Colonic mucosa (tissue), 4 donors: ENCODE results near the gene CCSER1. TPM values are rescaled to one million over a fixed set of nuclear protein-coding genes. Genes with fewer than 3 reads are reported as not detected.

Experiments used
- DNase-seq: peaks from one replicate; pipeline ENCODE4 v3.0.0-alpha.2; 2020
- H3K27ac ChIP-seq: fragments of 200-600 bp; one replicate; pipeline ENCODE4 v1.8.0; 2021
- H3K27me3 ChIP-seq: fragments of 200-600 bp; one replicate; pipeline ENCODE4 v1.8.0; 2021
- H3K36me3 ChIP-seq: fragments of 200-600 bp; one replicate; pipeline ENCODE4 v1.8.0; 2021
- H3K4me1 ChIP-seq: fragments of 200-600 bp; one replicate; pipeline ENCODE4 v1.8.0; 2021; ENCODE audit warnings: mild to moderate bottlenecking
- H3K4me3 ChIP-seq: fragments of 200-600 bp; one replicate; pipeline ENCODE4 v1.8.0; 2021
- H3K9ac ChIP-seq, 2 donors: one replicate each; pipeline ENCODE4 v1.7.0; 2013; ENCODE audit warnings: control low read depth in 2 of 2, low read depth in 2 of 2, low read length in 2 of 2
- H3K9me3 ChIP-seq: fragments of 200-600 bp; one replicate; pipeline ENCODE4 v1.8.0; 2021
- intact Hi-C: fragments of 100-400 bp; cut with DNase I; formaldehyde crosslinking; loops from one replicate; pipeline ENCODE4 v1.14.1; 2022
- total RNA-seq, 2 donors: library from RNA; stranded (reverse); fragmentation: NEBNext Ultra II Directional in 1 of 2; extraction: Animal tissue kit (Norgen Biotek cat#: 25700) in 1 of 2; gene quantifications; one replicate each; pipeline ENCODE4 v1.2.1, GENCODE V29; 2021
- TF ChIP-seq, protein P1 (sequence below): fragments of 200-600 bp; IDR thresholded peaks from one replicate; pipeline ENCODE4 v1.8.0; 2022; ENCODE audit warnings: antibody characterized with exemption, mild to moderate bottlenecking
- donor health status: healthy.
- donor health status: DM: no; HTN: no; CAD: no.
- donor health status: DM: no; HTN: no; CAD: no.

The CCSER1 gene
- total RNA-seq, 2 donors from 2014 or later = 11.2 to 13.4 TPM

- Histone ChIP-seq H3K9ac (no peak overlapping the region), H3K9me3 (no peaks in the 10 kb centered on the region), H3K27me3 (no peaks in the 10 kb centered on the region), H3K4me3 (no peak overlapping the region), H3K4me1 (no peaks in the 10 kb centered on the region), H3K27ac (no peak overlapping the region), H3K36me3 (no peaks in the 10 kb centered on the region)
- DNase-seq = no peak
- intact Hi-C loops = no loop called here
- TF ChIP-seq, protein P1, sequence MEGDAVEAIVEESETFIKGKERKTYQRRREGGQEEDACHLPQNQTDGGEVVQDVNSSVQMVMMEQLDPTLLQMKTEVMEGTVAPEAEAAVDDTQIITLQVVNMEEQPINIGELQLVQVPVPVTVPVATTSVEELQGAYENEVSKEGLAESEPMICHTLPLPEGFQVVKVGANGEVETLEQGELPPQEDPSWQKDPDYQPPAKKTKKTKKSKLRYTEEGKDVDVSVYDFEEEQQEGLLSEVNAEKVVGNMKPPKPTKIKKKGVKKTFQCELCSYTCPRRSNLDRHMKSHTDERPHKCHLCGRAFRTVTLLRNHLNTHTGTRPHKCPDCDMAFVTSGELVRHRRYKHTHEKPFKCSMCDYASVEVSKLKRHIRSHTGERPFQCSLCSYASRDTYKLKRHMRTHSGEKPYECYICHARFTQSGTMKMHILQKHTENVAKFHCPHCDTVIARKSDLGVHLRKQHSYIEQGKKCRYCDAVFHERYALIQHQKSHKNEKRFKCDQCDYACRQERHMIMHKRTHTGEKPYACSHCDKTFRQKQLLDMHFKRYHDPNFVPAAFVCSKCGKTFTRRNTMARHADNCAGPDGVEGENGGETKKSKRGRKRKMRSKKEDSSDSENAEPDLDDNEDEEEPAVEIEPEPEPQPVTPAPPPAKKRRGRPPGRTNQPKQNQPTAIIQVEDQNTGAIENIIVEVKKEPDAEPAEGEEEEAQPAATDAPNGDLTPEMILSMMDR = no peak
These were observed 901.0 kb downstream of the CCSER1 start for GRCh38 chr4:91028228-91028627.

- H3K36me3 ChIP-seq = no peaks in the 10 kb centered on the region
These were observed 904.6 kb downstream of the CCSER1 start for GRCh38 chr4:91031761-91032160.

GRCh38 chr4:91032725-91033445 lies 905.7 kb downstream of the CCSER1 start:
- Histone ChIP-seq H3K27ac (no peak overlapping the region), H3K4me1 (no peaks in the 10 kb centered on the region), H3K4me3 (no peak overlapping the region), H3K27me3 (no peaks in the 10 kb centered on the region), H3K9me3 (no peaks in the 10 kb centered on the region), H3K36me3 (no peaks in the 10 kb centered on the region), H3K9ac (no peak overlapping the region)
- no peak for DNase-seq
- TF ChIP-seq, protein P1 = no peak
- intact Hi-C loops = no loop called here

More at GRCh38 chr4:91031761-91032160, 904.6 kb downstream of the CCSER1 start:
- Histone ChIP-seq H3K4me1 (no peaks in the 10 kb centered on the region), H3K27ac (no peak overlapping the region), H3K4me3 (no peak overlapping the region), H3K9me3 (no peaks in the 10 kb centered on the region), H3K27me3 (no peaks in the 10 kb centered on the region), H3K9ac (no peak overlapping the region)
- TF ChIP-seq, protein P1 = no peak
- intact Hi-C loops = no loop called here
- DNase-seq = no peak

DNA sequence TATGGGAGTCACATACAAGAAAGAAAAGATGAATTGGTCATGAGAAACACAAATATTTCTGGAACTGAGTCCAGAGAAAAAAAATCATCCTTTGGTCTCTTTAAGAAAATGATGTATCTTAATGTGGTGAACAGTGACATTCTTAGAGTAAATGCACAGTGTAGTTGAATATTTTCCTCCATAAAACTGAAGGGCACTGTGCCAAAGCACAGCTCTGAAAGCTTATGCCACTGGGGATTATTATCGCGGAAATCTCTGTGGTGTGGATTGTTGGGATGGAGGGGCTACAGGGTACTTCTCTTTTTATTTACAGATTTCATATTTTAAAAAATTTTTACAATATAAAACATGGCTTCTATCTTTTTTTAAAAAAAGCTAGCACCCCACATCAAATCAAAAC lies 908.1 kb downstream of the CCSER1 start:
- Histone ChIP-seq H3K27ac (no peak overlapping the region), H3K36me3 (no peaks in the 10 kb centered on the region), H3K4me3 (no peak overlapping the region), H3K4me1 (no peaks in the 10 kb centered on the region), H3K27me3 (no peaks in the 10 kb centered on the region), H3K9ac (no peak overlapping the region), H3K9me3 (no peaks in the 10 kb centered on the region)
- no peak for DNase-seq
- intact Hi-C loops = no loop called here
- TF ChIP-seq, protein P1 = no peak

GRCh38 chr4:91037951-91038350 lies 910.8 kb downstream of the CCSER1 start:
- Histone ChIP-seq H3K4me3 (no peak overlapping the region), H3K9ac (no peak overlapping the region), H3K27ac (no peak overlapping the region), H3K36me3 (no peaks in the 10 kb centered on the region), H3K9me3 (no peaks in the 10 kb centered on the region), H3K27me3 (no peaks in the 10 kb centered on the region), H3K4me1 (no peaks in the 10 kb centered on the region)
- DNase-seq = no peak
- intact Hi-C loops = no loop called here
- TF ChIP-seq, protein P1 = no peak
